ENCODE data around the gene ITPR2.

ITPR2 gene

GRCh38 chr12:26452511-26452910 is 380.5 kb downstream of the ITPR2 start:
- no peaks in the 10 kb centered on the region for H4K20me1 ChIP-seq (ENCODE audit: insufficient read depth, low read length)
- H3K4me2 ChIP-seq (ENCODE audit: low read depth, low read length) = no peak overlapping the region
- H3K9me3 ChIP-seq (replicated peaks; ENCODE audit: insufficient read depth, low read length) = no peaks in the 10 kb centered on the region
- no peaks in the 10 kb centered on the region for H3K36me3 ChIP-seq (replicated peaks; ENCODE audit: insufficient read depth, low read length)
- H3K4me3 ChIP-seq (ENCODE audit: low read length) = no peak overlapping the region
- no peak overlapping the region for H2AFZ ChIP-seq (ENCODE audit: low read length)
- no peak overlapping the region for H3K9ac ChIP-seq (ENCODE audit: low read length)
- DNase-seq = no peak
- no peaks in the 10 kb centered on the region for H3K4me1 ChIP-seq (ENCODE audit: low read length)
- TF ChIP-seq EZH2 (optimal IDR thresholded peaks at IDR 0.05; ENCODE audit: low read depth, low read length) (no peak), CTCF (IDR thresholded peaks at IDR 0.05; ENCODE audit: low read length) (no peak), EZH2phosphoT487 (IDR thresholded peaks at IDR 0.05; ENCODE audit: low read length) (no peak)
- no peaks in the 10 kb centered on the region for H3F3A ChIP-seq (ENCODE audit: insufficient read depth, low read length)
- H3K79me2 ChIP-seq (ENCODE audit: low read length) = no peaks in the 10 kb centered on the region
- no peaks in the 10 kb centered on the region for H3K27me3 ChIP-seq (replicated peaks; ENCODE audit: insufficient read depth, low read length)
- H3K9me2 ChIP-seq (replicated peaks; ENCODE audit: insufficient read depth, low read length) = no peaks in the 10 kb centered on the region
- no peak overlapping the region for H3K27ac ChIP-seq (ENCODE audit: low read length)

GRCh38 chr12:26451763-26452162 is 381.2 kb downstream of the ITPR2 start:
- no peaks in the 10 kb centered on the region for H3F3A ChIP-seq (ENCODE audit: insufficient read depth, low read length)
- no peak overlapping the region for H3K27ac ChIP-seq (ENCODE audit: low read length)

GRCh38 chr12:26445909-26446308 is 387.1 kb downstream of the ITPR2 start:
- Histone ChIP-seq H2AFZ (ENCODE audit: low read length) (no peak overlapping the region), H3K9me2 (replicated peaks; ENCODE audit: insufficient read depth, low read length) (no peaks in the 10 kb centered on the region), H3K4me1 (ENCODE audit: low read length) (no peaks in the 10 kb centered on the region), H3K4me2 (ENCODE audit: low read depth, low read length) (no peak overlapping the region), H3K9me3 (replicated peaks; ENCODE audit: insufficient read depth, low read length) (no peaks in the 10 kb centered on the region), H3K79me2 (ENCODE audit: low read length) (no peaks in the 10 kb centered on the region), H3K4me3 (ENCODE audit: low read length) (no peak overlapping the region), H3K36me3 (replicated peaks; ENCODE audit: insufficient read depth, low read length) (no peaks in the 10 kb centered on the region), H4K20me1 (ENCODE audit: insufficient read depth, low read length) (no peaks in the 10 kb centered on the region), H3K9ac (ENCODE audit: low read length) (no peak overlapping the region), H3F3A (ENCODE audit: insufficient read depth, low read length) (no peaks in the 10 kb centered on the region), H3K27me3 (replicated peaks; ENCODE audit: insufficient read depth, low read length) (no peaks in the 10 kb centered on the region), H3K27ac (ENCODE audit: low read length) (no peak overlapping the region)
- TF ChIP-seq CTCF (IDR thresholded peaks at IDR 0.05; ENCODE audit: low read length) (no peak), EZH2phosphoT487 (IDR thresholded peaks at IDR 0.05; ENCODE audit: low read length) (no peak), EZH2 (optimal IDR thresholded peaks at IDR 0.05; ENCODE audit: low read depth, low read length) (no peak)
- no peak for DNase-seq

More at GRCh38 chr12:26451763-26452162, 381.2 kb downstream of the ITPR2 start:
- Histone ChIP-seq H3K36me3 (replicated peaks; ENCODE audit: insufficient read depth, low read length) (no peaks in the 10 kb centered on the region), H3K9me3 (replicated peaks; ENCODE audit: insufficient read depth, low read length) (no peaks in the 10 kb centered on the region), H3K4me3 (ENCODE audit: low read length) (no peak overlapping the region), H3K79me2 (ENCODE audit: low read length) (no peaks in the 10 kb centered on the region), H3K27me3 (replicated peaks; ENCODE audit: insufficient read depth, low read length) (no peaks in the 10 kb centered on the region), H3K4me1 (ENCODE audit: low read length) (no peaks in the 10 kb centered on the region), H3K9me2 (replicated peaks; ENCODE audit: insufficient read depth, low read length) (no peaks in the 10 kb centered on the region), H3K4me2 (ENCODE audit: low read depth, low read length) (no peak overlapping the region), H3K9ac (ENCODE audit: low read length) (no peak overlapping the region), H4K20me1 (ENCODE audit: insufficient read depth, low read length) (no peaks in the 10 kb centered on the region), H2AFZ (ENCODE audit: low read length) (no peak overlapping the region)
- no peak for TF ChIP-seq EZH2 (optimal IDR thresholded peaks at IDR 0.05; ENCODE audit: low read depth, low read length)
- no peak for TF ChIP-seq CTCF (IDR thresholded peaks at IDR 0.05; ENCODE audit: low read length)
- TF ChIP-seq EZH2phosphoT487 (IDR thresholded peaks at IDR 0.05; ENCODE audit: low read length) = no peak
- DNase-seq = no peak

All from MM.1S (cell line).